GM18507 (cell line): ENCODE measurements around the gene ZDHHC5.
"Not testable (repeated sequence)": the region's sequence is repeated elsewhere in the genome, so short reads cannot be mapped to it uniquely, and the experiment has no call there.

ENCODE experiments used
- DNase-seq: peaks from one replicate; pipeline ENCODE4 v3.0.0; 2011; ENCODE audit warnings: low read depth; ENCODE audit not compliant: insufficient read length; ENCODE audit errors: extremely low spot score
- FAIRE-seq: peaks from 2 replicates; lab custom pipeline; 2011; peaks lifted over from hg19 to GRCh38; lab: Jason Lieb, UNC

Gene ZDHHC5

DNA sequence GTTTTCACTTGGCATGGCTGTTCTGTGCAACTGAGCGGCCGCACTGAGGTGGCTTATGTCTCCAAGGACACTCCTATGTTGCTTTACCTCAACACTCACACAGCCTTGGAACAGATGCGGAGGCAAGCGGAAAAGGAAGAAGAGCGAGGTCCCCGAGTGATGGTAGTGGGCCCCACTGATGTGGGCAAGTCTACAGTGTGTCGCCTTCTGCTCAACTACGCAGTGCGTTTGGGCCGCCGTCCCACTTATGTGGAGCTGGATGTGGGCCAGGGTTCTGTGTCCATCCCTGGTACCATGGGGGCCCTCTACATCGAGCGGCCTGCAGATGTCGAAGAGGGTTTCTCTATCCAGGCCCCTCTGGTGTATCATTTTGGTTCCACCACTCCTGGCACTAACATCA, 8.2 kb upstream of the ZDHHC5 start:
- no peak for FAIRE-seq
- no peak for DNase-seq

- DNase-seq (no peak), FAIRE-seq (no peak)
Measured at GRCh38 chr11:57662893-57663292, 5.0 kb upstream of the ZDHHC5 start.

DNA sequence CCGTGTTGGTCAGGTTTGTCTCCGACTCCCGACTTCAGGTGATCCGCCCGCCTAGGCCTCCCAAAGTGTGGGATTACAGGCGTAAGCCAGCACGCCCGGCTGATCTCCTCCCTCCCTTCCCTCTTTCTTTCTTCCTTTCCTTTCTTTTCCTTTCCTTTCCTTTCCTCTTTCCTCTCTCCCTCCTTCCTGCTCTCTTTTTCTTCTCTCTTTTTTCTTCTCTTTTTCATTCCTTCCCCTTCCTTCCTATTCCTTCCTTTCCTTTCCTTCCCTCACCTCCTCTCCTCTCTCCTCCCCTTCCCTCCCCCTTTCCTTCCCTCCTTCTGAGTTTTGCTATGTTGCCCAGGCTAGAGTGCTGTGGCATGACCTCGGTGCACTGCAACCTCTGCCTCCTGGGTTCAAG, 3.9 kb upstream of the ZDHHC5 start:
- no peak for FAIRE-seq
- no peak for DNase-seq

DNA sequence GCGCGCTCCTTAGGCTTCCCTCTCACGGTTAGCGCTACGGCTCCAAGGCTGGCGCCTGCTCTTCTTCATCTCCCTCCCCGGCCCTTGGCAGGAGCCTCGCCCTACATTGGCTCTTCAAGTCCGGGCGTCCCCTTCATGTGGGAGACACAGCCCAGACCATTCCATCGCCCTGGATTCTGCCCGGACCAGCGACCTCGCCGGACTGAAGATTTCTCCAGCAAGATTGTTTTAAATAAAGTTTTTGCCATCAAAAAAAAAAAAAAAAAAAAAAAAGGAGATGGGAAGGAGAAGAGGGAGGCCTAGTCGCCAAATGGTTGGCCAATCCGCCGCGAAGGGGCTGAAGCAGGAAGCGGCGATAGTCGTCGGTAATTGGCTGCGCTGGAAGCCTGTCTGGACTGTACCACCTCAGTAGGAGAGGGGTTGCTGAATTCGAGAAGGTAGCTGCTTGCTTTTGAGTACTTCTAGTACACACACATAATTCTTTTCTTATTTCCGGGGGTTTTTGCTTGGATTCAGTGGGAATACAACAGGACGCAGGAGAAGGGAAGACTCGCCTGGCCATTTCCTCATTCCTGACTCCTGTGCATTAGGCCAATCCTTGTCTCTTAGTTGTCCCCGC, 688 bp upstream of the ZDHHC5 start:
- FAIRE-seq: no peak
- peak; percentile 92 for DNase-seq

DNA sequence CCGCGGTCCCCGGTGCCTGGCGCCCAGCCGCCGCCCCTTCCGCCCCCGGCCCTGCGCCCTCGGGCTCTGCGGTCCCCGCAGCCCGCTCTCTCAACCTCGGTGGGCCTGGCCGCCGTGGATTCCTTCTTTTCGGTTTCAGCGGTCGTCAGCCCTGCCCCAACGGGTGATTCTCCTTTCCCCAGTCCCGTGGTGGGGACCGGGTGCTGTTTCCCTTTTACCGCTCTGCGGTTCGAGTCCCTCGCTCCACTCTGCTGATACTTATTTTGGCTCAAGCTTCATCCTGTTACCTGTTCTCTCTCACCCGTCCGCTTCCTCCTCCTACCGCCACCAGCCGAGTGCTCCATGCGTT, 494 bp downstream of the ZDHHC5 start:
- FAIRE-seq (no peak), DNase-seq (no peak)

- FAIRE-seq (no peak), DNase-seq (no peak)
Measured at GRCh38 chr11:57674251-57674650, 6.3 kb downstream of the ZDHHC5 start.

DNA sequence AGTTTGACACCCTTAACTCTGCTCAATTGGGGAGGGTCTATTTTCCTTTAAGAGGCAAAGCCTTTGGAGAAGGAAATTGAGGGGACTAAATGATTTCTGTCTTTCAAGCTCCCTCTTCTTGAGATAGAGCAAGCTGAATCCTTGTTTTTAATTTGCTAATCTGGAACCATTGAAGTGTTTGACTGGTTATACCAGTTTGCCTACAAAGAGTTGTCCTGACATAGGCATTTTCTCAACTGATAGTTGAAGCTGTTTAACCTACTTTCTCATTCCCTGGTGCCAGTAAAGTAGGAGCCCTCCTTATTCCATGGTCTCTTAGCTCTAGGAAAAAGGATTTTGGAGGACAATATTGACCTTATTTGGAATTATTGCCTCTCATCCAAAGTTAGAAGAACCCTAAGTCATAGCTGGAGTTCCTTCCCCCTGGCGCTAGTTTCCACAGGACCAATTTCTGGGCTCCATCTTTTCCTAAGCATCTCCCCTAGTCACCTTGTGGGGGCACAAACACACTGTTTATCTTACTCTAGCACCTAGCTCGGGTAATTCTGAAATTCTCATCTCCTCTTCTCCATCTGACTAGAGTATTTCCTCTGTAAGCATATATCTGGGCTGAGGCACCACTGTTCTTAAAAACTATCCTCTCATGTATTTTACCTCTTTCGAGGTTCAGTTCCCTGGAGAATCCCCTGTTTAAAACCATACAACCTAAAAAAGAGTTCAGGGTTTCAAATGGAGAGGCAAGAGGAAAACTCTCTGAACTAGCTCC, 7.4 kb downstream of the ZDHHC5 start:
- DNase-seq (no peak), FAIRE-seq (no peak)

GRCh38 chr11:57679396-57679795, 11.5 kb downstream of the ZDHHC5 start:
- DNase-seq: no peak
- FAIRE-seq: no peak

GRCh38 chr11:57680552-57680874, 12.6 kb downstream of the ZDHHC5 start:
- no peak for FAIRE-seq

GRCh38 chr11:57681168-57681567, 13.3 kb downstream of the ZDHHC5 start:
- FAIRE-seq (no peak), DNase-seq (no peak)

More at GRCh38 chr11:57680552-57680874, 12.6 kb downstream of the ZDHHC5 start:
- DNase-seq: no peak

- FAIRE-seq, DNase-seq: not testable (repeated sequence)
Measured at GRCh38 chr11:57690474-57690873, 22.6 kb downstream of the ZDHHC5 start.

- no peak for FAIRE-seq
Measured at GRCh38 chr11:57698843-57699365, 31.0 kb downstream of the ZDHHC5 start.

DNA sequence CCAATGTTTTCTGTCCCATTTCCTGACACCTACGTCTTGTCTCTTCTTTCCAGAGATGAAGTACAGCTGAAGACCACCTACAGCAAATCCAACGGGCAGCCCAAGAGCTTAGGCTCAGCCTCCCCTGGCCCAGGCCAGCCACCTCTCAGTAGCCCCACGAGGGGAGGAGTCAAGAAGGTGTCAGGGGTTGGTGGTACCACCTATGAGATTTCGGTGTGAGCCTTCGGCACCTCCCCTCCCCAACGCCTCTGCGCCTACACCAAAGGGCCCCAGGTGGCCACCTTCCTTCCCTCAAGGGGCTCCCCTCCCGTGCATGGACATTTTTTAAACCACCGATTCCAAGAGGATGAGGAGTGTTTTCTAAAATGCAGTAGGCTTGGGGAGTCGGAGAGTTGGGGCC, 31.9 kb downstream of the ZDHHC5 start:
- DNase-seq (no peak), FAIRE-seq (no peak)

More at GRCh38 chr11:57698843-57699365, 31.0 kb downstream of the ZDHHC5 start:
- DNase-seq: no peak

- DNase-seq (no peak), FAIRE-seq (no peak)
Measured at GRCh38 chr11:57700425-57700824, 32.5 kb downstream of the ZDHHC5 start.

DNA sequence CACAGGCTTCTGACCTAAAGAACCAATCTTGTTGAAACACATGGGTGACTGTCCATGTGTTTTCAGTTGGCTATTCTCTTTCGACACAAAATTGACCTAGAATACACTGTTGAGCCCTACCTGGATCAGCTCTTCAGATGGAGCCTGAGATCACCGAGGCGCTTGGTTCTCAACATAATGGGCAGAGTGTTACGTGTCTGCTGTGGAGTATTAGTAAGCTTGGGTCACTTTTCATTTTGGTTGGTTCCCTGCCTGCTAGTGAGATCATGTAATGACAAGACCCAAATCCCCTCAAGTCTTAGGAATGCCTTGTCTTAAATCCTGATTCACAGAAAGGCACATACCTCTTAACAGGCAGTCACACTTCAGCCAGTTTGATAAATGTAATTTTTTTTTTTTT, 35.4 kb downstream of the ZDHHC5 start:
- FAIRE-seq (no peak), DNase-seq (no peak)

GRCh38 chr11:57704932-57705331, 37.0 kb downstream of the ZDHHC5 start:
- DNase-seq (no peak), FAIRE-seq (no peak)

DNA sequence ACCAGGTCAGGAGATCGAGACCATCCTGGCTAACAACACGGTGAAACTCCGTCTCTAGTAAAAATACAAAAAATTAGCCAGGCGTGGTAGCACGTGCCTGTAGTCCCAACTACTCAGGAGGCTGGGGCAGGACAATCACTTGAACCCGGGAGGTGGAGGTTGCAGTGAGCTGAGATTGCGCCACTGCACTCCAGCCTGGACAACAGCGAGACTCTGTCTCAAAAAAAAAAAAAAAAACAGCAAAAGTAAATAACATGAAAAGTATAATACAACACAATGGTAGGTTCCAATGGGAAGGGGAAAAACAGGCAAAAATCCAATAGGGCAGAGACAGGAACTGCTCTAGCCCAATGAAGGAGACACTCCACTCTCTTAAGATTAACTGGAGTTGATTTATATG, 37.5 kb downstream of the ZDHHC5 start:
- not testable (repeated sequence) for DNase-seq, FAIRE-seq

- DNase-seq (no peak), FAIRE-seq (no peak)
Measured at GRCh38 chr11:57709802-57710367, 42.0 kb downstream of the ZDHHC5 start.

DNA sequence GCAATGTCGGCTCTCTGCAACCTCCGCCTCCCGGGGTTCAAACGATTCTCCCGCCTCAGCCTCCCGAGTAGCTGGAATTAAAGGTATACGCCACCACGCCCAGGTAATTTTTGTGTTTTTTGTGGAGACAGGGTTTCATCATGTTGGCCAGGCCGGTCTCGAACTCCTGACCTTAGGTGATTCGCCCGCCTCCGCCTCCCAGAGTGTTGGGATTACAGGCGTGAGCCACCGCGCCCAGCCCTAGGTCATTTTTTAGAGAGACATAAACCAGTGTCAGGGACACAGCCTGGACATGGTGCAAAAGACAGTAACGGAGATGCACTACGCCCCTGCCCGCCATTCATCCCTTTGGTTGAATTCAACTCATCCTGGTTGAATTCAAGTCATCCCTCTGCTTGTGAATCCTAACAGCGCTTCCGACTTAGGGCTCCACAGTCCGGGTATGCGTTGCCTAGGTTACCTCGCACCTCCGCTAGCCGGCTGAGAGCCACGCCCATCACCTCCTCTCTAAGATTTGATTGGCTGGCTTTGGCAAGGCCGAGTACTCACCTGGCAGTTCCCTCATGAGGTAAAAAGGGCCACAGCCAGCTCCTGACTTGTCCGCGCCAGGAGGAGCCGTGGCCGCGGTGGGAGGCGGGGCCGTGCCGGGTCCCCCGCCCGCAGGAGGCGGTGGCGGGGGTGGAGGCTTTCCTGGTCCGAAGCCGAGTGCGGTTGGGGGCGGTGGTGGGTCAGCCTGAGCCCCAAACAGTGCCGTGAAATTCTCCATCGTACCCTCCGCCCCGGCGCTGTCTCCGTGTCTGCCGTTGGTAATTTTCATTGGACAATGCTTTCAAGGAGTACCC, 43.7 kb downstream of the ZDHHC5 start, which contains the start of gene MED19:
Gene MED19, minus strand, starts transcription at position 802 of the 842 bp plus-strand sequence. Its CDS starts 36 bp downstream, at position 766.
- peak; percentile 58 for DNase-seq
- FAIRE-seq: no peak
